H9 (cell line): ENCODE data around the gene CDRT4. TPM values are rescaled to one million over a fixed set of nuclear protein-coding genes. Genes with fewer than 3 reads are reported as not detected.

Source experiments
- DNase-seq: peaks from one replicate; pipeline ENCODE4 v3.0.0-alpha.2; 2017
- H2AFZ ChIP-seq: one replicate; pipeline ENCODE4 v1.6.1; 2013; ENCODE audit warnings: mild to moderate bottlenecking, low read length, control low read depth, moderate library complexity
- H2AK5ac ChIP-seq: 2 replicates; pipeline ENCODE4 v1.6.1; 2013; ENCODE audit warnings: low read length, control low read depth, mixed read lengths; ENCODE audit not compliant: insufficient read length
- H2BK120ac ChIP-seq: one replicate; pipeline ENCODE4 v1.6.1; 2013; ENCODE audit warnings: low read depth, mild to moderate bottlenecking, low read length, control low read depth, inconsistent platforms; ENCODE audit not compliant: poor library complexity, severe bottlenecking
- H2BK12ac ChIP-seq: 2 replicates; pipeline ENCODE4 v1.6.1; 2013; ENCODE audit warnings: low read length, control low read depth, mixed read lengths, low read depth; ENCODE audit not compliant: insufficient read length
- H2BK15ac ChIP-seq: 2 replicates; pipeline ENCODE4 v1.6.1; 2013; ENCODE audit warnings: low read depth, low read length, control low read depth
- H2BK20ac ChIP-seq: one replicate; pipeline ENCODE4 v1.6.1; 2013; ENCODE audit warnings: low read depth, mild to moderate bottlenecking, low read length, control low read depth, inconsistent platforms; ENCODE audit not compliant: poor library complexity, severe bottlenecking
- H2BK5ac ChIP-seq: 2 replicates; pipeline ENCODE4 v1.6.1; 2013; ENCODE audit warnings: low read length, control low read depth, mixed read lengths; ENCODE audit not compliant: insufficient read length
- H3K14ac ChIP-seq: 2 replicates; pipeline ENCODE4 v1.6.1; 2013; ENCODE audit warnings: low read length, control low read depth; ENCODE audit not compliant: insufficient read depth
- H3K18ac ChIP-seq: 2 replicates; pipeline ENCODE4 v1.6.1; 2013; ENCODE audit warnings: low read depth, mild to moderate bottlenecking, mixed read lengths, low read length, control low read depth; ENCODE audit not compliant: insufficient read length
- H3K23ac ChIP-seq: 2 replicates; pipeline ENCODE4 v1.6.1; 2013; ENCODE audit warnings: low read length, control low read depth, mixed read lengths, low read depth; ENCODE audit not compliant: insufficient read length
- H3K23me2 ChIP-seq: 2 replicates; pipeline ENCODE4 v1.6.1; 2013; ENCODE audit warnings: low read depth, mild to moderate bottlenecking, mixed read lengths, low read length, control low read depth; ENCODE audit not compliant: insufficient read length, poor library complexity, severe bottlenecking
- H3K27ac ChIP-seq: 2 replicates; pipeline ENCODE4 v1.5.1; 2013; ENCODE audit warnings: low read length, control low read depth, mixed read lengths, low read depth; ENCODE audit not compliant: insufficient read length
- H3K27me3 ChIP-seq: 2 replicates; pipeline ENCODE4 v1.6.1; 2013; ENCODE audit warnings: low read length, control low read depth, inconsistent platforms; ENCODE audit not compliant: insufficient read depth
- H3K4ac ChIP-seq: 2 replicates; pipeline ENCODE4 v1.6.1; 2013; ENCODE audit warnings: low read depth, mild to moderate bottlenecking, control low read depth, inconsistent platforms, low read length, moderate library complexity
- H3K4me1 ChIP-seq: 2 replicates; pipeline ENCODE4 v1.6.1; 2013; ENCODE audit warnings: low read length, control low read depth, inconsistent platforms; ENCODE audit not compliant: insufficient read depth
- H3K4me2 ChIP-seq: 2 replicates; pipeline ENCODE4 v1.6.1; 2013; ENCODE audit warnings: low read length, control low read depth, mixed read lengths; ENCODE audit not compliant: insufficient read length, insufficient read depth
- H3K56ac ChIP-seq: 2 replicates; pipeline ENCODE4 v1.6.1; 2013; ENCODE audit warnings: low read depth, mild to moderate bottlenecking, mixed read lengths, low read length, control low read depth; ENCODE audit not compliant: insufficient read length
- H3K79me1 ChIP-seq: 2 replicates; pipeline ENCODE4 v1.6.1; 2013; ENCODE audit warnings: low read depth, mild to moderate bottlenecking, moderate library complexity, low read length, control low read depth, inconsistent platforms; ENCODE audit not compliant: insufficient read depth, poor library complexity, severe bottlenecking
- H3K79me2 ChIP-seq: 2 replicates; pipeline ENCODE4 v1.6.1; 2013; ENCODE audit warnings: low read length, control low read depth, inconsistent platforms; ENCODE audit not compliant: insufficient read depth
- H3K9ac ChIP-seq: 2 replicates; pipeline ENCODE4 v1.6.1; 2013; ENCODE audit warnings: low read length, control low read depth, mixed read lengths; ENCODE audit not compliant: insufficient read length; ENCODE audit errors: extremely low read depth
- H3K9me3 ChIP-seq: one replicate; pipeline ENCODE4 v1.6.1; 2013; ENCODE audit warnings: low read depth, low read length, inconsistent platforms; ENCODE audit not compliant: control insufficient read depth
- H3T11ph ChIP-seq: one replicate; pipeline ENCODE4 v1.6.1; 2013; ENCODE audit warnings: mild to moderate bottlenecking, low read length, control low read depth, inconsistent platforms
- H4K20me1 ChIP-seq: one replicate; pipeline ENCODE4 v1.6.1; 2013; ENCODE audit not compliant: control insufficient read depth, insufficient read length, insufficient read depth
- H4K5ac ChIP-seq: 2 replicates; pipeline ENCODE4 v1.6.1; 2013; ENCODE audit warnings: low read depth, mild to moderate bottlenecking, mixed read lengths, low read length, control low read depth; ENCODE audit not compliant: insufficient read length
- H4K8ac ChIP-seq: replicated peaks from 2 replicates; pipeline ENCODE4 v1.6.1; 2013; ENCODE audit warnings: low read length, control low read depth, mixed read lengths, low read depth; ENCODE audit not compliant: insufficient read length
- H4K91ac ChIP-seq: 2 replicates; pipeline ENCODE4 v1.6.1; 2013; ENCODE audit warnings: low read depth, mild to moderate bottlenecking, moderate library complexity, mixed read lengths, low read length, control low read depth; ENCODE audit not compliant: insufficient read length
- H3K27ac Mint-ChIP-seq, 3 experiments: 2 replicates in 2 of 3; 3 replicates in 1 of 3; pipeline ENCODE4 v1.8.0; 2020 to 2021; ENCODE audit warnings: mixed read lengths in 3 of 3, mild to moderate bottlenecking in 1 of 3, moderate library complexity in 1 of 3
- H3K27me3 Mint-ChIP-seq: 2 replicates; pipeline ENCODE4 v1.8.0; 2021; ENCODE audit warnings: low read depth, mild to moderate bottlenecking, moderate library complexity, mixed read lengths
- H3K36me3 Mint-ChIP-seq, 3 experiments: 2 replicates in 2 of 3; 3 replicates in 1 of 3; pipeline ENCODE4 v1.8.0; 2020 to 2021; ENCODE audit warnings: low read depth in 3 of 3, mixed read lengths in 3 of 3; ENCODE audit not compliant: insufficient read depth in 1 of 3
- H3K4me1 Mint-ChIP-seq, 2 experiments: 2 replicates each; pipeline ENCODE4 v1.8.0; 2020; ENCODE audit warnings: mixed read lengths in 2 of 2
- H3K4me3 Mint-ChIP-seq, 2 experiments: 2 replicates in 1 of 2; 3 replicates in 1 of 2; pipeline ENCODE4 v1.8.0; 2020 to 2021; ENCODE audit warnings: mild to moderate bottlenecking in 2 of 2, mixed read lengths in 2 of 2, moderate library complexity in 1 of 2
- H3K9me3 Mint-ChIP-seq, 2 experiments: 2 replicates in 1 of 2; 3 replicates in 1 of 2; pipeline ENCODE4 v1.8.0; 2020; ENCODE audit warnings: mild to moderate bottlenecking in 2 of 2, mixed read lengths in 2 of 2, moderate library complexity in 1 of 2
- WGBS: extraction: QIAGEN DNeasy Blood & Tissue Kit; methylation state at CpG from one replicate; pipeline ENCODE4 v1.1.7; 2013; ENCODE audit warnings: missing lambda C conversion rate, low lambda C conversion rate, mixed read lengths; ENCODE audit not compliant: insufficient read length; ENCODE audit errors: extremely low coverage; 5-methylcytosine and 5-hydroxymethylcytosine counted together
- total RNA-seq: library from RNA; stranded (reverse); gene quantifications from 2 replicates; pipeline ENCODE4 v1.2.1, GENCODE V29; 2021
- TF ChIP-seq, protein P1 (sequence below): fragments of 200-600 bp; sonication (generic); conservative IDR thresholded peaks from 3 replicates; pipeline ENCODE4 v1.8.0; 2021; ENCODE audit warnings: antibody characterized with exemption, mild to moderate bottlenecking

The CDRT4 gene
- total RNA-seq, 1 experiment from 2014 or later: 3.8 TPM

DNA sequence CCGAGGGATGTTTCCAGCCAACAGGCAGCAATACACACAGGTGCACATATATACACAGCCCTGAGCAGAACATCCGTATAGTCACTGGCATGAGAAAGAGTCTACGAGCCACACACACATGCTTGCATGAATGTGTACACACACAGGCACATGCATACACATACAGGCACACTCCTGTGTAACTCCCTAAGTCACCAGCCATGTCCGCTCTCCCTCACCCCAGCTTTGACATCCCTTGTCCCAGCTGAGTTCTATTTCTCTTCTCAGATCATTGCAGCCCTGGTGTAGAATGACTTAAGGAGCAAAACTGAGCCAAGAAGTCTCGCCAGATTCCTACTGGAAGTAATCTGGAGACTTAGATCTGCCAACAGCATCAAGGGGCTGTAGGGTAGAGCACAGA is 13.1 kb downstream of the CDRT4 start:
- Histone ChIP-seq H2AFZ (no peak overlapping the region), H3K23ac (no peak overlapping the region), H3K4me1 (no peaks in the 10 kb centered on the region), H3K18ac (no peak overlapping the region), H2BK12ac (no peak overlapping the region), H3K27ac (no peak overlapping the region), H3K27me3 (no peaks in the 10 kb centered on the region), H4K91ac (no peak overlapping the region), H3K79me2 (no peaks in the 10 kb centered on the region), H3K9ac (no peak overlapping the region), H4K5ac (no peak overlapping the region), H2BK120ac (no peak overlapping the region), H4K8ac (no peak overlapping the region), H3K79me1 (no peaks in the 10 kb centered on the region), H2BK15ac (no peak overlapping the region), H3K9me3 (no peaks in the 10 kb centered on the region), H4K20me1 (no peaks in the 10 kb centered on the region), H2AK5ac (no peak overlapping the region), H2BK5ac (no peak overlapping the region), H3K4me2 (no peak overlapping the region), H3K56ac (no peak overlapping the region), H3K4ac (no peak overlapping the region), H2BK20ac (no peak overlapping the region), H3K14ac (no peak overlapping the region), H3K23me2 (no peaks in the 10 kb centered on the region), H3T11ph (no peak overlapping the region)
- H3K4me1 Mint-ChIP-seq: no peaks in the 10 kb centered on the region
- no peak overlapping the region for H3K4me3 Mint-ChIP-seq
- peaks cover 0 to 7% of the 10 kb centered on the region in 2 experiments; a peak in 3 of 5 replicates for H3K9me3 Mint-ChIP-seq
- peaks cover 18 to 20% (median 19%) of the 10 kb centered on the region in 3 experiments for H3K36me3 Mint-ChIP-seq
- H3K27me3 Mint-ChIP-seq: no peaks in the 10 kb centered on the region
- no peak for DNase-seq
- peak overlapping the region in 1 of 3 experiments; percentile 53; a peak in 1 of 7 replicates for H3K27ac Mint-ChIP-seq
- WGBS: no CpG with 5 or more reads among the region's 5 CpGs
- TF ChIP-seq, protein P1, sequence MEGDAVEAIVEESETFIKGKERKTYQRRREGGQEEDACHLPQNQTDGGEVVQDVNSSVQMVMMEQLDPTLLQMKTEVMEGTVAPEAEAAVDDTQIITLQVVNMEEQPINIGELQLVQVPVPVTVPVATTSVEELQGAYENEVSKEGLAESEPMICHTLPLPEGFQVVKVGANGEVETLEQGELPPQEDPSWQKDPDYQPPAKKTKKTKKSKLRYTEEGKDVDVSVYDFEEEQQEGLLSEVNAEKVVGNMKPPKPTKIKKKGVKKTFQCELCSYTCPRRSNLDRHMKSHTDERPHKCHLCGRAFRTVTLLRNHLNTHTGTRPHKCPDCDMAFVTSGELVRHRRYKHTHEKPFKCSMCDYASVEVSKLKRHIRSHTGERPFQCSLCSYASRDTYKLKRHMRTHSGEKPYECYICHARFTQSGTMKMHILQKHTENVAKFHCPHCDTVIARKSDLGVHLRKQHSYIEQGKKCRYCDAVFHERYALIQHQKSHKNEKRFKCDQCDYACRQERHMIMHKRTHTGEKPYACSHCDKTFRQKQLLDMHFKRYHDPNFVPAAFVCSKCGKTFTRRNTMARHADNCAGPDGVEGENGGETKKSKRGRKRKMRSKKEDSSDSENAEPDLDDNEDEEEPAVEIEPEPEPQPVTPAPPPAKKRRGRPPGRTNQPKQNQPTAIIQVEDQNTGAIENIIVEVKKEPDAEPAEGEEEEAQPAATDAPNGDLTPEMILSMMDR: no peak
